Activated naive CD4-positive, alpha-beta T cell treated with Interleukin-2 at 50 U/mL for 16 hours (primary cell): ENCODE measurements around the gene ARHGEF7.

Experiments
- DNase-seq: peaks from one replicate; pipeline ENCODE4 v3.0.0-alpha.2; 2020

The ARHGEF7 gene

DNA sequence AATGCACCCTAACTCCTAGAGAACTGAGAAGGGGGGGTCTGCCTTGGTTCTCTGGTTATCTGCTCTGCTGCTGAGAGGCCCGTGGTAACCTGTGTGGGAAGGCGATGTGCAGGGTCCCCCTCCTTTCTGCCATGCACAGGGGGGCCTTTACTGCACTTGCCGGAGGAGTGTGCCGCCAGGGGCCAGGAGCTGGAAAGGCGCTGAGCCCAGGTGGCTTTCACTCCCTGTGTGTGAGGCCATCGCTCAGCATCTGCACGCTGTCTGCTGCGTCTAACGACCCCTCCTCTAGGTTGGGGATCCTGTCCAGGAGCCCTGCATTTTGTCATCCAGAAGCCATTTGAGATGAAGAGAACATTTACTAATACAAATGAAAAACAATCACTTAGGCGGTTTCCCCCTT, 168.3 kb downstream of the ARHGEF7 start:
- no peak for DNase-seq

DNA sequence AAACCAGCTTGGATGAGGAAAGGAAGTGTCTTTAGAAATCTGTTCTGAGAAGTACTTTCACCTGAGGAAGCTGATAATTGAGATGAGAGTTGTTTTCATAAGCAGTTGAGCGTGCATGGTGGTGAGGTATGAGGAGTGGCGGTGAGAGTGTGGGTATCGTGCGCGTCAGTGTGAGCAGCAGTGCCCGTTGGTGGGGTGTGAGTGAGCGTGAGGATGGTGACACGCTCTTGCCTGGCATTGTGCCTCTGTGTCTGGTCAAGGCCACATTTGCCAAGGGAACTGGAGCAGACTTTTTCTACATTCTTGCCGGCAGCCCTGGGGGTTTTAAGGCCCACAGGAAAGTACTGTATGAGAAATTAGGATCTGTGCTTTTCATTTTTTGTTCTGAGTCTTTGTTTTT, 168.9 kb downstream of the ARHGEF7 start:
- DNase-seq: no peak

DNA sequence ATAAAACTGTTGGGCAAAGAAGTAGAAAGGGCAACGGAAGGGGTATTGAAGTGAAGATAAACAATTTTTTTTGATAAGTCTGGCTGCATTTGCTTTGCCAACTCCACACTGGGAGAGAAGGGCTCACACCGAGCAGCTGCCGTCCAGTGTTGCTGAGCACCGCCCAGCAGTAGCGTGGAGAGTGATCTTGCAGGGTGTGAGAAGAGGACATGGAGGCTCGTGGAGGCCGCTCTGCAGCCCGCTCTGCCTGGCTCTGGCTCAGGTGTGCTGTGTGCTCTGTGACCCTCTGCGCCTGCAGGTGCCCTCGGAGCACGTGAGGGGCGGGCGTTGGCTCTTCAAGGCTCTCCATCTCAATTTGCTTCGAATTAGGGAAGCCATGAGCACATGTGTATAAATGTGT, 169.5 kb downstream of the ARHGEF7 start:
- no peak for DNase-seq

DNA sequence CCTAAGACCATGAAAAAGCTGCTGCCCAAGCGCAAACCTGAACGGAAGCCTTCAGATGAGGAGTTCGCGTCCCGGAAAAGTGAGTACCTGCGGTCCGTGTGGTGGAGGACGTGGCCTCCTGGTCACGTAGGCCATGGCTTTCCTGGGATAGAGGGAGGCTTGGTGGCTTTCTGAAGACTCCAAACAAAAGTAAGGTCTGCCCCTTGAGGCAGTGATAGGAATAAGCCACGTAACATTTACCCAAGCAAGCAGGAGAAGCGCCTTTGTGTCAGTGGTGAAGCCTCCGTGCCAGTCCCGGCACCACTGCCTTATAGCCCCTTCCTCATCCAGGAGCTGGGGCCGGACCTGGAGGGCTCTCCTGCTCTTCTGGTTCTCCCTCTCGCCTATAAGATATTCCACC, 171.1 kb downstream of the ARHGEF7 start:
- no peak for DNase-seq

DNA sequence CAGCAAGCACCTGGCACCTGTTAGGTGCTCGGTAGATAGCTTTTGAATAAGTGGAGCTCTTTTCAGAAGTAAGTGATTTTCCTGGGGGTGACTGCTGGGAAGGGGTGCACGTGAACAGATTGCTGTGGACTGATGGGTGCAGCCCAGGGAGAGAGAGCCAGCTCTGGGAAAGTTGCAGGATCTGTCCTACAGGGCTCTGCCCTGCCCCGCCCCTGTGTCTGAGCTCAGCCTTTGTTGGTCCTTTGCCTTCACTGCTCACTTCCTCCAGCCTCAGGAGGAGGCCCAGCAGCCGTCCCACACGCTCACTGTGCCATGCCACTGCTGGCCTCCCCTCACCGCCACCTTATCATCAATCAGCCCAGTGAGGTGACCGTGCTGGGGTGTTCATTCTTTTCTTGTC, 171.6 kb downstream of the ARHGEF7 start:
- no peak for DNase-seq

DNA sequence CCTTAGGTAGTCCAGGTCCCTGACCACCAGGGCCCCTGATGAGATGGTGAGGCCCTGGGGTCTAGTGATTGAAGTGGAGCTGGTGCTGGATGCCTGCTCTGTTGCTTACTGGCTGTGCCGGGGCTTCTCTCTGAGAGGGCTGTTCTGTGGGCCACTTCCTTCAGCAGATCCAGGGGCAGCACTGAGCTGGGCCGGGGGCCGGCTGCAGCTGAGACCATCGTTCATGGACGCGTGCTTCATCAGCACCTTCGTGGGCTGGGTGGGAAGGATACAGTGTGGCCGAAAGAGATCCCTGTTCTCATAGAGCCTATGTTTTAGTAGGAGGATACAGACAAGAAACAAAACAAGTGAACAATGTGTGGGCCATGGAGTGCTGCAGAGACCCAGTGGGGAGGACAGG, 172.1 kb downstream of the ARHGEF7 start:
- DNase-seq: no peak

DNA sequence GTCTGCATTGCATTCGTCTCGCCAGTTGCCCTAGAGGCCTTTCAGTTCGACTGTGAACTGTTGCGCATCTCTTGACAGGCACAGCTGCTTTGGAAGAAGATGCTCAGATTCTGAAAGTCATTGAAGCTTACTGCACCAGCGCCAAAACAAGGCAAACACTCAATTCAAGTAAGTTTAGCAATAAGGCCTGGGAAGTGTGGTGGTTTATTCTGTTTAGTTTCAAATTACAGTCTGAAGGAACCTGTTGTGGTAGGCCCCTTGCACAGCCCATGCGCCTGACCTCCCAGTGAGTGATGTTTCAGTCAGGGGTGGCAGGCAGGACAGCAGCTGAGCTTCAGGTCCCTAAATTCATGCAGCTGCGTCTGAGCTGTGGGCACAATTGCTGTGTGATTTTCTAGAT, 173.2 kb downstream of the ARHGEF7 start:
- DNase-seq: no peak

DNA sequence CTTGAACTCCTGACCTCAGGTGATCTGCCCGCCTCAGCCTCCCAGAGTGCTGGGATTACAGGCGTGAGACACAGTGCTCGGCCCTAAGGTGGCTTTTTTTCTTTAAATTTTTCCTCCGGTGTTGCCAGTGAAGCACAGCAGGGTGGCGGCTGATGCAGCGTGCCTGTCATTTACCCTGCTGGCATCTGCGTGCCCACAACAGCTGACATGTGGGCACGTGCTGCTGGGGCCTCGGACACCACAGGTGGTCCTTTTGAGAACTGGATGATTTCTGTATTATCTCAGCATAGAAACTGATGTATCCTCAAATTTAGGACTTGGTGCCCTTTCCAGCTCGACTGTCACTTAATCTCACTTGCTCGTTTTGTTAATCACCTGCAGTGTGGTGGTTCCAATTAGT, 174.1 kb downstream of the ARHGEF7 start:
- no peak for DNase-seq

DNA sequence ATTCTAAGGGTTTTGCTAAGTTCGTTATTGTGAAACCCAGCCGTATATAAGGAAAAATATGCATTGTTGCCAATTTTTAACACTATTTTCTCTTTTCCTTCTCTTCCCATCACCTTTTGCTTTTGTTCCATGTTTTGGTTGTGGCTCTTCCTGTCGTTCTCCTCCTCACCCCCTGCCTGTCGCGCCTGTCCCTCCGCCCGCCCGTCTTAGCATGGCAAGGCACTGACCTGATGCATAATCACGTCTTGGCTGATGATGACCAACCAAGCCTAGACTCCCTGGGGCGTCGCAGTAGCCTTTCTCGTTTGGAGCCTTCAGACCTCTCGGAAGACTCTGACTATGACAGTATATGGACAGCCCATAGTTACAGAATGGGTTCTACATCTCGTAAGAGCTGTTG, 176.8 kb downstream of the ARHGEF7 start:
- no peak for DNase-seq

DNA sequence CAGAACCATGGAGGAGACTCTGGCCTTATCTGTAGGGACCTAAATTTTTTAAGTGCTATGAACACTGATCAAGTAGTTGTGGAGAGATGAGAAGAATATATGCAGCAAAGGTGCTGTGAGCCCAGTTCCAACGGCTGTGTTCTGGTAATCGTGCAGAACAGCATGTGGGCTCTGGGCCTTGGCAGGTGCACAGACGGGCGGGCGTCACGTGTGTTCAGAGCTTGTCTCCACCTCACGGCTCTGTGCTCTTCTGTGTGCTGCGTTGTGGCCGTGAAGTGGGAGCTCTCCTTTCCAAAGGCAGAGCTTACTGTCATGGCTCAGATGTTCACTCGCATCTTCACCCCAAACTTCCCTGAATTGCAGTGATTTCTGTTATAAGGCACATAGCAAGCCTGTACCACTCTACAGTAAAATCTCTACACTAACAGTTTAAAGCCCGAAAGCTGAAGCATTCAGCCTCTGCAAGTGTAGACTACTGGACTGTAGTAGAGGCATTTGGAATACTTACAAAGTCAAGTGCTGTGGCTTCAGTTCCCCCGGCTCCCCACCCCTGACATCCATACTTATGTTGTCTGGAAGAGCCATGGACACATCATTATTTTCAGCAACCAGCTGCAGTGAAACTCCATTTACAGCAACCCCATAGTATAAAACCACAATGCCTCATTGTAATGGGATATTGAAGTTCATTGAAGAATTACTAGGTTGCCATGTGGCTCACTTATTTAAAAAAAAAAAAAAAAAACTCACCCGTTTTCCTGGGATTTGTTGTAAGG, 177.8 kb downstream of the ARHGEF7 start:
- no peak for DNase-seq

DNA sequence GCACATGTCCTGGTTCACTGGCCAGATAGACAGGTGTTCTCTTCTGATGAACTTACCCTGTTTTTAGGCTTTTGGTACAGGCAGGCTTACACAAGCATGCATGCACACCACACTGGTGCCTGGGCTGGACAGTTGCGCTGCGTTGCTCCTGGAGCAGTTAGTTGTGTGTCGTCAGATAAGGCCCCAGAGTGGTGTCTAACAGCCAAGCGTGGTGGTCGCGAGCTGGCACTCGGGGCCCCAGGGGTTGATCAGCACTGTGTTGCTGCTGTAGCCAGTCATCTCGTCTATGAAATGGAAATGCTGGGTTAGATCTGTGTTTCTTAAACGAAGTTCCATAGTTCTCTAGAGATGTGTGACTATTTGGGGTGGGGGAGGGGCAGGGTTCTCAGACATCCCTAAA, 180.8 kb downstream of the ARHGEF7 start:
- DNase-seq: no peak

DNA sequence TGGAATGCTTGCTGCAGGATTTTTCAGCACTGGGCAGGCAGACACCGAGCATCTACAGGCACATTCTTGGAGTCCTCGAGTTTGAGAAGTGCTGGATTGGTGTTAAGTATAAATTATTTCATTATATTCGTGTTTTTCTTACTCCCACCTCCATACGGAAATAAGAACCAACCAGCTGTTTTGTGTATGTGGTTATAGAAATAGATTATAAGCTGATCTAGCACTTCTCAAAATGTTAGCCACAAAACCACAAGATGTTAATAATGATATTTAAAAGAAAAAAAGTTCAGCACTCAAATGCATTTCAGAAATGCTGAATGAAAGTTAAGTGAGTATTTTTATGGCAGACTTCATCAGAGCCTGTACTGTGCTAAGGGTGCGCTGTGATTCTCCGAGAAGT, 181.3 kb downstream of the ARHGEF7 start:
- no peak for DNase-seq

DNA sequence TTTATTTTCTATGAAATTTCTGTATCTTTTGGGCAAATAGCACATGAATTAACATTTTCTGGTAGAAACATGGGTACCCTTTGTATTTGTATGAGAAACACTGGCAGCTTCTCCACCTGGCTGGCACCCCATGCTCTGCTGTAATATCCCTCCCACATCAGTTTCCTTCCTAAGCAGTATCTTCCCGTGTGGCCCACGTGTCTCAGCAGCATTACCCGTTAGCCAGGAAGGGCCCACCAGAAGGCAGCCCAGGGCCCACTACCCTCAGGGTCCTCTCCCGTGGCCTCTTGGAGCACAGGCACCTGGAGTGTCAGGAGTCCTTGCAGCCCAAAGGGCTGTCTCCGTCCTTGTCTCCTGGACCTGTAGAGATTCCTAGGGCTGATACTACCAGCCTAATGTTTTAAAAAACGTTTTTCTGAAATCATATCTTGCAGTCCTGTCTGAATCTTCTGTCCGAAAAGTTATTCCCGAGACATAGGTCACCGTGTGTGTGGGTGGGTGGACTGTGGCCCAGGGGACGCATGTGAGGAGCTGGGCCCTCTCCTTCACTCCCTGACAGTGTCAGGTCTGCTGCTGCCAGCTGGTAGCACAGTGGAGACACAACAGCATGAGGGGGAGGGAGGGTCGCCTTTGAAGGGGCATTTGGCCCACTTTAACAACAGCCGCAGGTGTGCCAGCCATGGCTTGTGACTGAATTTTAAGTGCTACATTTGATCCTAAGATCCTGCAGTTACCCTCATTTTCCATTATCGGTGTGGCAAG, 183.3 kb downstream of the ARHGEF7 start:
- DNase-seq: no peak

DNA sequence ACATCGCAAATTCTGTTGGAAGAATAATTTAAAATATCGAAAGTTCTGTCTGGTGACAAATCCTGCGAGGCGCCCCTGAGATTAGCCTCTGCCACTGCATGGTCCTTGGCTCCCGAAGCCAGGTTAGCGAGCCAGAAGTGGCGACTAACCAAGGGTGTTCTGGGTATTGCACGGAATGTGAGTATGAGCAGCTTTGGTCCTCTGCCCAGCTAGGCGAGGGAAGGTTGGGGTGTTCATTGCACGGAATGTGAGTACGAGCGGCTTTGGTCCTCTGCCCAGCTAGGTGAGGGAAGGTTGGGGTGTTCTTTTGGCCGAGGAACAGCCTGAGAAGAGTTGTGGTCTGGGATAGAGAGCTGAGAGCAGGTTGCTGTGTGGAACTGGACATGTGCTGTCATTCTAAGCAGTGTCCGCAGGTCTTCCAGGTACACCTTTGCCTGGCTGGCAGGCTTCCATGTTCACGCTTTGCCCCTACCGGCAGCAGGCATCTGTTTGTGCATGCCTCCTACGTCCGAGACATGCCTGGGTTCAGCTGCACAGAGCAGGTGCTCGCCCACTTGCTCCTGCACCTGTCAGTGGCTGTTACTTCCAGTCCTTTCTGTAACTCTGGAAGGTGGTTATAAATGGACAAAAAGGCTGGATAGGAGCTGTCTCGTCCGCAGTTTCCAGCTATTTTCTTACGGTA, 187.1 kb downstream of the ARHGEF7 start:
- DNase-seq: no peak

DNA sequence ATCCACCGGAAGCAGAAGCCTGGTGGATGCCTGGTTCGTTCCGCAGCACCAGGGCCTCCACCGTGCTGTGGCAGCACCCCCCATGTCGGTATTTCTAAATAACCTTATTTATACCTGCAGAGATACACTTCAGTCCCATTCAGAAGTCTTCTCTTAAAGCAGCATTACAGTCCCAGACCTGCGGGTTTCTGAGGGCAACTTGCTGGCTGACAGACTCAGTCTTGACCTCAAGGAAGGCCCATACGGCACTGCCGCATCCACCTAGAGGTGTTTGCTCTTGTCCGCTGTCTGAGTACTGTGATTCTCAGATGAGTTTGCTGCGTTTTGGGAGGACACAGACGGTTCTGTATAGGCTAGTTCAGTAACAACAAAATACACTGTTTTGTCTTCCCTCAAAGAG, 188.4 kb downstream of the ARHGEF7 start:
- DNase-seq: no peak

DNA sequence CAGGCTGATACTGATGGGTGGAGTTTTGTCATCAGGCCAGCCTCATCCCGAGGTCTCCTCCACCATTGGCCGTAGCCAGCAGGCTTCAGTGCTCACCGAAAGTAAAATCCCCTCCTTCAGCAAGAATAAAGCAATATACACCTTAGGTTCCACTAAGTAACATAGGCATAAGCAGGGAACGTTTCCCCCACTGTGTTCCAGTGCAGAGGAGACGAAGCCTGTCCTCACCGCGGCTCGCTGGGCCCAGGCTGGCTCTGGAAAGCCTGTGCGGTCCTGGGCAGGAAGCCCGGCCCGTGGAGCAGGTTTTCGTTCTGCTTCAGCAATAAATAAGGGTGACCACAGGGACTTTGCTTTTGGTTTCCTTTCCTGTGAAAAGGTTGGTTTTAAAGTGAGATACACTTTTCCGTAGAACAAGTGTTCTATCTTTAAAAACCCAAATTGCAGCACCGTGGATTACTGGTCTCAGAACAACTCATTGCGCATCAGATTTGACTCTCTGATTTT, 189.0 kb downstream of the ARHGEF7 start:
- no peak for DNase-seq

DNA sequence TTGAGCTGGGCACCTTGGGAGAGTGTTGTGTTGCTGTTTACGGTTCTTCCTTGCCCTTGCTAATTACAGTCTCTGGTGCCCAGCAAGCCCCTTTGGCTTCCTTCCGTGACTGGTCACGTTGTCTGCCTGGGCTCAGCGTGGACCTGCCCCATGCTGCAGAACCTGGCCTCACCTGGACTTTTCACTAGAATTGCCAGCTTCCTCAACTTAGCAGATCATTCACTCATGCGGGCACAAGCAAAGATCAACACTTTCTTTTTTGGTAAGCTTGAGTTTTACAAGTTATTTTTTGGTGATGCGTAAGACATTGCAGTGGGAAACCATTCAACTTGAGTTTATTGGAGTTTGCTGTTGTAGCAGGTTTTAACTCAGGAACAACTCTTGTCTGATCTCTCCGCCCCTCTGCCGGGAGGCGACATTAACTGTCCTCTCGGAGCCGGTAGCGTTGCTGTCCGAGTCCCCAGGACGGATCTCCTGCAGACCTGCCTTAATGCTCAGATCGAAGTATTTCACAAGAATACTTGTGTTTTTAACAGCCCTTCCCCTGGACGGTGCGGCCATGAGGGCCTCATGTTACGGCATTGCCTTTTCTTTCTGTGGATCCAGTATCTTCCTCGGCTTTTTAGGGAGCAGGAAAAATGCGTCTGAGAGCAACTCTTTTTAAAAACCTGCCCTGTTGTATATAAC, 189.6 kb downstream of the ARHGEF7 start:
- no peak for DNase-seq

DNA sequence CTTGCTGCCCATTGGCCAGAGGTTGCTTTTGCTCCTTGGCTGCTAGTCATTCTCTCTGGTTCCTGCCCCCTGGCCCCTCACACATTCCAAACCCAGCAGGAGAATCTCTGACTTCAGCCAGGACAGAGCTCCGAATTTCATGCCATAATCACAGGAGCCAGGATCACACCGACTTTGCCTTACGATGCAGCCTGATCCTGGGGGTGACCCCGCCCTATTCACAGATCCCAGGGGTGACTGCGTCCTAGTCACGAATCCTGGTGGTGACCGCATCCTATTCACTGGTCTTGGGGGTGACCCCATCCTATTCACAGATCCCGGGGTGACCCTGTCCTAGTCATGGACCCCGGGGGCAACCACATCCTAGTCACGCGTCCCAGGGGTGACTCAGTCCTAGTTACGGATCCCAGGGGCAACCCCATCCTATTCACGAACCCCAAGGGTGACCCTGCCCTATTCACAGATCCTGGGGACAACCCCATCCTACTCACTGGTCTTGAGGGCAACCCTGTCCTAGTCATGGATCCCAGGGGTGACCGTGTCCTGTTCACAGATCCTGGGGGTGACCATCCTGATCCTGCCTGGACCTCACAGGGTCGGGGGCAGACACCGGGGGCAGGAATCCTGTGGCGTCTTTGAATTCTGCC, 198.0 kb downstream of the ARHGEF7 start:
- no peak for DNase-seq

DNA sequence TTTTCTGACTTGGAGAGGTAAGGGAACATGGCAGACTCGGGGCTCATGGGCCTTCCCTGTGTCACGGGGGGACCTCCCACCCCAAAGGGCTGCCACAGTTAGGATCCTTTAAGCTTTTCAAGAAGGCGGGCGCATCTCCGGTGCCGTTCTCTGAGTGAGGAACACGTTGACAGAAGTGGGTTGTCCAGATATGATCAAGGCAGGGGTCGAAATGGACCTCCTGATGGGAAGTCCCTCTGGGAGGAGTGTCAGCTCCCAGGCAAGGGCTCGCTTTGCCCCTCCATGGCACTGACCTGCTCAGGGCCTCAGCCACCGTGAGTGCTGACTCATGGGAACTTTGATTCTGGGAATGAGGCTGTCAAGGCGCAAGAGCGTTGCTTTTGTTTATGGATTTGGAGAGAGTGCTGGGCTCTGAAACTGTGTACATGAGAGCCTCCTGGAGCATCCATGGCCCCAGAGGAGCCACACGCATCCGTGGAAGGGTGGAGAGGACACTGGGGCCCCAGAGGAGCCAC, 198.9 kb downstream of the ARHGEF7 start:
- no peak for DNase-seq

DNA sequence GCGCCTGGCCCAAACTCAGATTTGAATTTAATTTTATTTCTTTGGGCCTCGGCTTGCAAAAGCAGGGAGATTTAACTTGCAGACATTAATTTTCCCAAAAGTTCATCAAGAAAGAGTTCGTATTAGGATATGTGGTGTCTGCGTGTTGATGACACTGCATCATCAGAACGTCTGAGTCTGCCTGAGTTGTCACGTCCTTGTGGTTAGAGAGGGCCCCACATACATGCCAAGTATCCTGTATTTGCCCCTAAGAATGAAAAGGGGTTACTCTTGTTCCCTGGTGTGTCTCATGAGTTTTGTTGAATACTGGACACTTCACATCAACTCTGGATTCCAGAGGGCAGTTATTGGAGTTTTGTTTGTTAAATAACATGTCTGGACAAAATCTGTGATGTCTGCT, 199.7 kb downstream of the ARHGEF7 start:
- no peak for DNase-seq

DNA sequence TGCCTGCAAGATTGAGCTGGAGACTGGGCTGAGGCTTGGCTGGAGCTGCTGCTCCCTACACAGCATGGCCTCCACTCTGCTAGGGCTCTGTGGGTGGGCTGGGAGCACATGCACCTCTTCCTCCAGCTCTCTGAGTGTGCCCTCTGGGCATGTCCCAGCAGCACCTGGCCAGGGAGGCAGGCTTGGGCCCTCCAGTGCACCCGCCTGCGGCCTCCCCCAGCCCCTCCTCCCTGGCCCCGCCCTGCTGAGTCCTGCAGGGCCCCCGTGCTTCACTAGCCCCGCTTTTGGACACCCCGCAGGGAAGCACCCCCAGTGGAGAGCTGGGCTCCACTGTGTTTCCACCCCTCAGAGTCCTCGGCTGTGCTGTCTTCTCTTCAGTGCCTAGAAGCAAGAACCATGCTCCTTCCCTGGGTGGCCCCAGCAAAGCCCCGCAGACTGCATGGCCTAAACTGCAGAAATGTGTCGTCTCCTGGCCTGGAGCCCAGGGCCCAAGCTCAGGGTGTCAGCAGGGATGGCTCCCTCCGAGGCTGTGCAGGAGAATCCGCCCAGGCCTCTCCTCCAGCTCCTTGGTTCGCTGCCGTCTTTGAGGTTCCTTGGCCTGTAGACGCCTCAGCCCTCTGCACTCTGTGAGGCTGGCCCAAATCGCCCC, 200.4 kb downstream of the ARHGEF7 start:
- DNase-seq: no peak

DNA sequence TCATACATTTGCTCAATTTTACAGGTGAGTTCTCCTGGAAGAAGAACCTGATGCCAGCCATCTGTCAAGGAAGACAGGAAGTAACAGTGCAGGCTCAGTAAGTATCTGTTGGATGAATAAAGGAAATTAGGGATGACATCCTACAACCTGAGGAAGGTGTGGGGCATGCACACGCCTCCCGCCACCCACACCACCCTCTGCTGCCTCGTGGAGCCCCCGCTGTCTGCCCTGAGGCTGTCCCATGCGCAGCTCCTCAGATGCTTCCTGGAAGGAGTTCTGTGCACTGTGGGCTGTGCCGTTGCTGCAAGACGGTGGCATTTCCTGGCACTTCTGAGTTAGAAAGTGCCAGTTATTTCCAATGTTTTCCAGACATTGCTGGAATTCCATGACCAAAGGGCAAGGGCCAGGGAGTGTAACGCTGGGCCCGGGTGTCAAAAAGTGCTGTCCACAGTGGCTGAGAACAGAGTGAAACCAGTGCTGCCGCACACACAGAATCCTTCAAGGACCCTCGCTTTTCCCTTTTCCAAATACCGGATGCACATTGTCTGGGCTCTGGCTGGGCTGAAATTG, 201.1 kb downstream of the ARHGEF7 start:
- no peak for DNase-seq
